PC-9 (cell line): ENCODE measurements around the gene USP2. TPM values are rescaled to one million over a fixed set of nuclear protein-coding genes. Genes with fewer than 3 reads are reported as not detected.
"Not testable (repeated sequence)": the region's sequence is repeated elsewhere in the genome, so short reads cannot be mapped to it uniquely, and the experiment has no call there.

ENCODE experiments used
- BruUV-seq: library from RNA; stranded (reverse); fragments of 400-500 nt; replicated peaks from 2 replicates; lab custom pipeline; 2021; lab: Mats Ljungman, UMichigan
- CTCF ChIA-PET: fragments of 300-600 bp; sonication (Branson Sonifier 250); formaldehyde crosslinking; loops from one replicate; lab custom pipeline; 2022; ENCODE audit warnings: antibody characterized with exemption; lab: Charles Lee
- POLR2A ChIA-PET: fragments of 300-600 bp; sonication (Branson Sonifier 250); formaldehyde crosslinking; loops from one replicate; lab custom pipeline; 2022; ENCODE audit warnings: antibody characterized with exemption; ENCODE audit not compliant: unreplicated experiment; lab: Charles Lee
- DNase-seq, 2 experiments: peaks; one replicate each; pipeline versions ENCODE4 v3.0.0 to v3.0.0-alpha.2; 2015 to 2022; ENCODE audit warnings: mixed read lengths in 1 of 2
- H2AFZ ChIP-seq: fragments of 200-600 bp; sonication (generic); 2 replicates; pipeline ENCODE4 v1.8.1; 2017; ENCODE audit warnings: antibody characterized with exemption
- H3F3A ChIP-seq: fragments of 200-600 bp; sonication (generic); 2 replicates; pipeline ENCODE4 v1.8.1; 2017; ENCODE audit warnings: antibody characterized with exemption, mild to moderate bottlenecking, low read depth; ENCODE audit not compliant: insufficient read depth
- H3K27ac ChIP-seq: fragments of 200-600 bp; sonication (generic); 2 replicates; pipeline ENCODE4 v1.6.1; 2016; ENCODE audit warnings: mixed run types
- H3K27me3 ChIP-seq: fragments of 200-600 bp; sonication (generic); 2 replicates; pipeline ENCODE4 v1.6.1; 2016; ENCODE audit warnings: low read depth, mixed run types; ENCODE audit not compliant: insufficient read depth
- H3K36me3 ChIP-seq: fragments of 200-600 bp; sonication (generic); 2 replicates; pipeline ENCODE4 v1.6.1; 2016; ENCODE audit warnings: low read depth, mixed run types
- H3K4me1 ChIP-seq: fragments of 200-600 bp; sonication (generic); replicated peaks from 2 replicates; pipeline ENCODE4 v1.6.1; 2016; ENCODE audit warnings: mixed run types; ENCODE audit not compliant: insufficient read depth
- H3K4me2 ChIP-seq: fragments of 200-600 bp; sonication (generic); 2 replicates; pipeline ENCODE4 v1.6.1; 2017; ENCODE audit warnings: mixed run types
- H3K4me3 ChIP-seq: fragments of 200-600 bp; sonication (generic); 2 replicates; pipeline ENCODE4 v1.6.1; 2016; ENCODE audit warnings: mixed run types
- H3K79me2 ChIP-seq: fragments of 200-600 bp; sonication (generic); 2 replicates; pipeline ENCODE4 v1.6.1; 2017; ENCODE audit warnings: low read depth, mixed run types
- H3K9me2 ChIP-seq: fragments of 200-600 bp; sonication (generic); 2 replicates; pipeline ENCODE4 v1.8.1; 2017; ENCODE audit warnings: mild to moderate bottlenecking; ENCODE audit not compliant: insufficient read depth
- H3K9me3 ChIP-seq: fragments of 200-600 bp; sonication (generic); 2 replicates; pipeline ENCODE4 v1.8.1; 2016; ENCODE audit warnings: low read depth; ENCODE audit not compliant: insufficient read depth
- H4K20me1 ChIP-seq: fragments of 200-600 bp; sonication (generic); 2 replicates; pipeline ENCODE4 v1.8.1; 2017; ENCODE audit not compliant: insufficient read depth
- CTCF ChIP-seq: fragments of 200-600 bp; sonication (generic); conservative IDR thresholded peaks from 2 replicates; pipeline ENCODE4 v1.6.1; 2017; ENCODE audit warnings: mixed run types, antibody characterized with exemption, mild to moderate bottlenecking, moderate library complexity
- EZH2 ChIP-seq: fragments of 200-600 bp; sonication (generic); IDR thresholded peaks from 2 replicates; pipeline ENCODE4 v1.8.0; 2017; ENCODE audit warnings: antibody characterized with exemption, low read depth
- intact Hi-C: fragments of 100-400 bp; cut with micrococcal nuclease; formaldehyde crosslinking; loops from one replicate; pipeline ENCODE4 v1.10.0; 2022; ENCODE audit not compliant: unreplicated experiment
- total RNA-seq: library from RNA; stranded (reverse); gene quantifications from 2 replicates; pipeline ENCODE4 v1.2.3, GENCODE V29; 2021

Gene USP2
- total RNA-seq, 1 experiment from 2014 or later: 2.1 TPM

GRCh38 chr11:119389611-119390254, 8.2 kb upstream of the USP2 start:
- Histone ChIP-seq H3K27me3 (no peaks in the 10 kb centered on the region), H3K79me2 (no peaks in the 10 kb centered on the region), H3K4me2 (no peak overlapping the region), H3K4me1 (no peaks in the 10 kb centered on the region), H4K20me1 (no peaks in the 10 kb centered on the region), H3K9me2 (no peaks in the 10 kb centered on the region), H3K27ac (no peak overlapping the region), H3F3A (peaks cover 7% of the 10 kb centered on the region), H3K36me3 (no peaks in the 10 kb centered on the region), H3K4me3 (no peak overlapping the region), H3K9me3 (no peaks in the 10 kb centered on the region), H2AFZ (no peak overlapping the region)
- BruUV-seq: no TSS peak
- ChIA-PET POLR2A (no interaction called here), CTCF (no interaction called here)
- intact Hi-C loops: no loop called here
- no peak for TF ChIP-seq EZH2
- peak; percentile 46 for TF ChIP-seq CTCF
- no peak for DNase-seq

- TF ChIP-seq EZH2 (no peak), CTCF (no peak)
- Histone ChIP-seq H3K9me2 (no peaks in the 10 kb centered on the region), H4K20me1 (no peaks in the 10 kb centered on the region), H2AFZ (no peak overlapping the region), H3K4me1 (no peaks in the 10 kb centered on the region), H3K27ac (no peak overlapping the region), H3K9me3 (no peaks in the 10 kb centered on the region), H3K4me3 (no peak overlapping the region), H3K4me2 (no peak overlapping the region), H3K27me3 (no peaks in the 10 kb centered on the region), H3K79me2 (no peaks in the 10 kb centered on the region), H3F3A (peaks cover 7% of the 10 kb centered on the region), H3K36me3 (no peaks in the 10 kb centered on the region)
- ChIA-PET CTCF (no interaction called here), POLR2A (no interaction called here)
- no peak for DNase-seq
- no TSS peak for BruUV-seq
- intact Hi-C loops: no loop called here
Measured at GRCh38 chr11:119388103-119388502, 6.6 kb upstream of the USP2 start.

- Histone ChIP-seq H4K20me1 (no peaks in the 10 kb centered on the region), H3K9me2 (no peaks in the 10 kb centered on the region), H3K4me1 (peaks cover 14% of the 10 kb centered on the region), H3K4me2 (no peak overlapping the region), H3K36me3 (no peaks in the 10 kb centered on the region), H2AFZ (no peak overlapping the region), H3K4me3 (no peak overlapping the region), H3K79me2 (no peaks in the 10 kb centered on the region), H3F3A (peaks cover 9% of the 10 kb centered on the region), H3K27me3 (no peaks in the 10 kb centered on the region), H3K27ac (no peak overlapping the region), H3K9me3 (no peaks in the 10 kb centered on the region)
- CTCF ChIA-PET: no interaction called here
- no peak for DNase-seq
- BruUV-seq: no TSS peak
- TF ChIP-seq EZH2 (no peak), CTCF (no peak)
- POLR2A ChIA-PET: interaction anchor here (0.6 kb wide), 1 partner anchor 725 kb away, joined by 5 read pairs; no protein-coding TSS in a partner anchor
- intact Hi-C loops: no loop called here
Measured at GRCh38 chr11:119384332-119384731, 2.8 kb upstream of the USP2 start.

GRCh38 chr11:119382513-119382912, 1.0 kb upstream of the USP2 start:
- H3K27me3 ChIP-seq, DNase-seq, H3K79me2 ChIP-seq, H3K36me3 ChIP-seq, intact Hi-C loops, H3K9me3 ChIP-seq, H3K9me2 ChIP-seq, H2AFZ ChIP-seq, H4K20me1 ChIP-seq, POLR2A ChIA-PET, BruUV-seq, H3K27ac ChIP-seq: not testable (repeated sequence)
- Histone ChIP-seq H3K4me3 (peak overlapping the region; percentile 56; the same call in 1 of the 2 replicates), H3F3A (peaks cover 12% of the 10 kb centered on the region), H3K4me2 (peak overlapping the region; percentile 78), H3K4me1 (peaks cover 32% of the 10 kb centered on the region)
- CTCF ChIA-PET: interaction anchor here (0.5 kb wide), 1 partner anchor 10 kb away, joined by 3 read pairs; no protein-coding TSS in a partner anchor
